ENCODE measurements around the gene SLC35A4.
"Not testable (repeated sequence)": the region's sequence is repeated elsewhere in the genome, so short reads cannot be mapped to it uniquely, and the experiment has no call there.

GRCh38 chr5:140579188-140579747 is 14.6 kb downstream of the SLC35A4 start:
- TF ChIP-seq, protein P1, sequence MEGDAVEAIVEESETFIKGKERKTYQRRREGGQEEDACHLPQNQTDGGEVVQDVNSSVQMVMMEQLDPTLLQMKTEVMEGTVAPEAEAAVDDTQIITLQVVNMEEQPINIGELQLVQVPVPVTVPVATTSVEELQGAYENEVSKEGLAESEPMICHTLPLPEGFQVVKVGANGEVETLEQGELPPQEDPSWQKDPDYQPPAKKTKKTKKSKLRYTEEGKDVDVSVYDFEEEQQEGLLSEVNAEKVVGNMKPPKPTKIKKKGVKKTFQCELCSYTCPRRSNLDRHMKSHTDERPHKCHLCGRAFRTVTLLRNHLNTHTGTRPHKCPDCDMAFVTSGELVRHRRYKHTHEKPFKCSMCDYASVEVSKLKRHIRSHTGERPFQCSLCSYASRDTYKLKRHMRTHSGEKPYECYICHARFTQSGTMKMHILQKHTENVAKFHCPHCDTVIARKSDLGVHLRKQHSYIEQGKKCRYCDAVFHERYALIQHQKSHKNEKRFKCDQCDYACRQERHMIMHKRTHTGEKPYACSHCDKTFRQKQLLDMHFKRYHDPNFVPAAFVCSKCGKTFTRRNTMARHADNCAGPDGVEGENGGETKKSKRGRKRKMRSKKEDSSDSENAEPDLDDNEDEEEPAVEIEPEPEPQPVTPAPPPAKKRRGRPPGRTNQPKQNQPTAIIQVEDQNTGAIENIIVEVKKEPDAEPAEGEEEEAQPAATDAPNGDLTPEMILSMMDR (IDR thresholded peaks at IDR 0.05) = not testable (repeated sequence)
- not testable (repeated sequence) for TF ChIP-seq EZH2 (IDR thresholded peaks at IDR 0.05)

Measured in neural progenitor cell (in vitro differentiated cells).